Skeletal muscle tissue (tissue), 4 donors: ENCODE measurements around the gene ZC3H12C. TPM values are rescaled to one million over a fixed set of nuclear protein-coding genes. Genes with fewer than 3 reads are reported as not detected.
"Not testable (repeated sequence)": the region's sequence is repeated elsewhere in the genome, so short reads cannot be mapped to it uniquely, and the experiment has no call there.

Experiments used
- H3K27ac ChIP-seq: one replicate; pipeline ENCODE4 v1.7.0; 2013; ENCODE audit warnings: mild to moderate bottlenecking, low read depth, low read length, inconsistent platforms
- H3K27me3 ChIP-seq, 3 donors: one replicate each; pipeline ENCODE4 v1.7.0; 2013; ENCODE audit warnings: low read length in 3 of 3; ENCODE audit not compliant: control insufficient read depth in 3 of 3, insufficient read depth in 3 of 3
- H3K36me3 ChIP-seq, 3 donors: one replicate each; pipeline ENCODE4 v1.7.0; 2013; ENCODE audit warnings: low read length in 3 of 3; ENCODE audit not compliant: control insufficient read depth in 3 of 3, insufficient read depth in 3 of 3
- H3K4me1 ChIP-seq, 3 donors: one replicate each; pipeline ENCODE4 v1.7.0; 2013; ENCODE audit warnings: low read length in 3 of 3, mild to moderate bottlenecking in 3 of 3; ENCODE audit not compliant: control insufficient read depth in 3 of 3, insufficient read depth in 3 of 3
- H3K4me3 ChIP-seq, 3 donors: one replicate each; pipeline ENCODE4 v1.7.0; 2013; ENCODE audit warnings: low read length in 3 of 3
- H3K9ac ChIP-seq, 3 donors: one replicate each; pipeline ENCODE4 v1.7.0; 2013; ENCODE audit warnings: low read length in 3 of 3, mild to moderate bottlenecking in 3 of 3, moderate library complexity in 2 of 3, low read depth in 1 of 3
- H3K9me3 ChIP-seq, 3 donors: one replicate each; pipeline ENCODE4 v1.7.0; 2013; ENCODE audit warnings: low read length in 3 of 3; ENCODE audit not compliant: control insufficient read depth in 3 of 3
- total RNA-seq: library from RNA; depleted of rRNA; stranded (reverse); fragments of >200 nt; gene quantifications from one replicate; pipeline ENCODE4 v1.2.3, GENCODE V29; 2014
- donor health status: Osteomylitis.

Gene ZC3H12C
- total RNA-seq, 1 donor from 2014 or later = 13.6 TPM

- H3K4me3 ChIP-seq = no peak overlapping the region
- peaks cover 0 to under 1% (median 0%) of the 10 kb centered on the region in 3 donors for H3K36me3 ChIP-seq
- no peaks in the 10 kb centered on the region for H3K27me3 ChIP-seq
- peaks cover 0 to 3% (median 0%) of the 10 kb centered on the region in 3 donors for H3K4me1 ChIP-seq
- no peak overlapping the region for H3K27ac ChIP-seq
- H3K9me3 ChIP-seq = no peaks in the 10 kb centered on the region
- H3K9ac ChIP-seq = no peak overlapping the region
Measured at GRCh38 chr11:110190885-110191284, 97.7 kb downstream of the ZC3H12C start.

- not testable (repeated sequence) for H3K36me3 ChIP-seq, H3K27me3 ChIP-seq, H3K9ac ChIP-seq, H3K9me3 ChIP-seq, H3K4me3 ChIP-seq, H3K4me1 ChIP-seq, H3K27ac ChIP-seq
Measured at GRCh38 chr11:110192604-110193282, 99.6 kb downstream of the ZC3H12C start.

- not testable (repeated sequence) for H3K27me3 ChIP-seq, H3K4me3 ChIP-seq, H3K9me3 ChIP-seq, H3K27ac ChIP-seq, H3K9ac ChIP-seq, H3K4me1 ChIP-seq, H3K36me3 ChIP-seq
Measured at GRCh38 chr11:110194211-110194766, 101.1 kb downstream of the ZC3H12C start.

GRCh38 chr11:110196241-110196754 is 103.1 kb downstream of the ZC3H12C start:
- peaks cover 0 to 3% (median 0%) of the 10 kb centered on the region in 3 donors for H3K4me1 ChIP-seq
- no peak overlapping the region for H3K9ac ChIP-seq
- H3K27ac ChIP-seq = no peak overlapping the region
- H3K9me3 ChIP-seq = no peaks in the 10 kb centered on the region
- H3K27me3 ChIP-seq = no peaks in the 10 kb centered on the region
- H3K36me3 ChIP-seq = no peaks in the 10 kb centered on the region
- H3K4me3 ChIP-seq = no peak overlapping the region

GRCh38 chr11:110196884-110197420 is 103.8 kb downstream of the ZC3H12C start:
- Histone ChIP-seq H3K9ac (no peak overlapping the region), H3K27me3 (no peaks in the 10 kb centered on the region), H3K4me3 (no peak overlapping the region), H3K4me1 (peaks cover 0 to 3% (median 0%) of the 10 kb centered on the region in 3 donors), H3K9me3 (no peaks in the 10 kb centered on the region), H3K27ac (no peak overlapping the region), H3K36me3 (no peaks in the 10 kb centered on the region)

- Histone ChIP-seq H3K4me3 (no peak overlapping the region), H3K36me3 (no peaks in the 10 kb centered on the region), H3K9me3 (no peaks in the 10 kb centered on the region), H3K27me3 (no peaks in the 10 kb centered on the region), H3K9ac (no peak overlapping the region), H3K4me1 (peaks cover 0 to 3% (median 0%) of the 10 kb centered on the region in 3 donors), H3K27ac (no peak overlapping the region)
Measured at GRCh38 chr11:110198031-110198729, 105.0 kb downstream of the ZC3H12C start.

- Histone ChIP-seq H3K27me3 (no peaks in the 10 kb centered on the region), H3K4me3 (no peak overlapping the region), H3K9ac (no peak overlapping the region), H3K36me3 (no peaks in the 10 kb centered on the region), H3K9me3 (no peaks in the 10 kb centered on the region), H3K4me1 (peaks cover 0 to 3% (median 0%) of the 10 kb centered on the region in 3 donors), H3K27ac (no peak overlapping the region)
Measured at GRCh38 chr11:110199184-110199981, 106.2 kb downstream of the ZC3H12C start.

- peaks cover 0 to 3% (median 0%) of the 10 kb centered on the region in 3 donors for H3K4me1 ChIP-seq
- no peak overlapping the region for H3K27ac ChIP-seq
- H3K36me3 ChIP-seq = no peaks in the 10 kb centered on the region
- no peak overlapping the region for H3K9ac ChIP-seq
- H3K4me3 ChIP-seq = no peak overlapping the region
- H3K9me3 ChIP-seq = no peaks in the 10 kb centered on the region
- H3K27me3 ChIP-seq = no peaks in the 10 kb centered on the region
Measured at GRCh38 chr11:110200241-110200640, 107.0 kb downstream of the ZC3H12C start.

- H3K27me3 ChIP-seq = no peaks in the 10 kb centered on the region
- no peak overlapping the region for H3K9ac ChIP-seq
- no peak overlapping the region for H3K4me3 ChIP-seq
- H3K27ac ChIP-seq = no peak overlapping the region
- no peaks in the 10 kb centered on the region for H3K36me3 ChIP-seq
- no peaks in the 10 kb centered on the region for H3K9me3 ChIP-seq
- H3K4me1 ChIP-seq = no peaks in the 10 kb centered on the region
Measured at GRCh38 chr11:110200836-110201235, 107.6 kb downstream of the ZC3H12C start.
